ENCODE data around the gene TBXAS1. TPM values are rescaled to one million over a fixed set of nuclear protein-coding genes. Genes with fewer than 3 reads are reported as not detected.
A peak's percentile ranks its signal among the peaks of the same experiment; 100 is the strongest.

The TBXAS1 gene
- total RNA-seq, 1 donor from 2014 or later = 3.8 TPM

DNA sequence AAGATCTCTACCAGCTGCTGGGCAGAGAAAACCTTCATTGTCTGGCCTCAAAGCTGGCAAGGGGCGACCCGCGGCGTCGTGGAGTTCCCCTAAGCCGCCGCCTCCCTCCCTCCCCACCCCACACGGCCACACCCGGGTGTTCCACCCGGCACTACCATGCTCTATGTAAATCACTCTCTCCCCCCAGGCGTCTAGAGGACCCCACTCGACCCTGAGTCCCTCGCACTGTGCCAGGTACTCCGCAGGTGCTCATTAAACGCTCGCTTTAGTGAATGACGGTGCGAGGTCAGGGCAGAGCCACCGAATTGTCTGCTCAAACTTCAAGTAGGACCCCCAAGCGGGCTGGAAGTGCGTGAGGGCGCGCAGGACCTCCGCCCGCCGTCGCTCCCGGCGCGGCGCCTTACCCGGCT is 233.1 kb downstream of the TBXAS1 start:
- intact Hi-C loops (cut with DNase I) = loop anchor here (2.0 to 5.0 kb wide), 3 partner anchors 113 to 385 kb away; partner anchors contain the start of gene HIPK2
- H3K4me1 ChIP-seq = peaks cover 0 to 23% of the 10 kb centered on the region in 2 donors
- DNase-seq (ENCODE audit: low spot score in 2 of 2) = no peak

DNA sequence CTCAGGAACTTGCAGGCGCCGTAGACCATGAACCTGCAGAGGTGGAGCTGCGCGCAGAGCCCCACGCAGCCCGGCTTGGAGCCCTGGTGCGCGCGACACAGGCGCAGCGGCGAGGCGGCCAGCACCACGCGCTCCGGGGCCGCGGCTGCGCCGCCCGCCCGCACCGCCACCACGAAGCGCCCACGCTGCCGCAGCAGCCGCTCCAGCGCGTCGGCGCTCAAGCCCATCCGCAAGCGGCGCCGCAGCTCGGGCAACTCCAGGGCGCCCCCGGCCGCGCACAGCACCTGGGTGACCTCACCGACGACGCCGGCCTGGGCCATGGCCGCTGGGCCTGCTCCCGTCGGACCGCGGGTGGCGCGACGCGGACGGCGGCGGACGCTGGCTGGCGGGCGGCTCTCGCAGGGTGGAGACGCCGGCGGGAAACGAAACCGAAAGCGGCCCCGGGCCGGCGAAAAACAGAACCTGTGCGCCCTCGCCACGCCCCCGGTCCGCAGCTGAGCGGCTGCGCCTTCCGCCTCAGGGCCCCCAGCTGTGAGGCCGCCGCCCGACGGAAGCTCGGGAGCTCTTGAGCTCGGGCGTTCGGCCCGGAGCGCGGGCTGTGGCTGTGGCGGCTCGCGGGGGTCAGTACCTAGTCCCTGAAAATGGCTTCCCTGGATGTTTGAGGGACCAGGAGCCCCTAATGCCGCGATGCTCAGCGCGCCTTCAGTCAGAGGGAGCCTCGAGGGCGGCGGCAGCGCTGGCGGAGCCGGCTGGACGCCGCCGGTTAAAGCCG is 233.7 kb downstream of the TBXAS1 start, which contains the start of gene PARP12:
PARP12 (minus strand) TSS at position 424 of the 772 bp plus-strand sequence; CDS start at position 320, 104 bp downstream.
- H3K36me3 ChIP-seq = no peaks in the 10 kb centered on the region
- H3K9me3 ChIP-seq = peaks cover 0 to 11% of the 10 kb centered on the region in 2 donors
- no peaks in the 10 kb centered on the region for H3K27me3 ChIP-seq
- H3K4me3 ChIP-seq = peak within 1 kb of the TSS; percentile 87 to 89
- TF ChIP-seq, protein P1, sequence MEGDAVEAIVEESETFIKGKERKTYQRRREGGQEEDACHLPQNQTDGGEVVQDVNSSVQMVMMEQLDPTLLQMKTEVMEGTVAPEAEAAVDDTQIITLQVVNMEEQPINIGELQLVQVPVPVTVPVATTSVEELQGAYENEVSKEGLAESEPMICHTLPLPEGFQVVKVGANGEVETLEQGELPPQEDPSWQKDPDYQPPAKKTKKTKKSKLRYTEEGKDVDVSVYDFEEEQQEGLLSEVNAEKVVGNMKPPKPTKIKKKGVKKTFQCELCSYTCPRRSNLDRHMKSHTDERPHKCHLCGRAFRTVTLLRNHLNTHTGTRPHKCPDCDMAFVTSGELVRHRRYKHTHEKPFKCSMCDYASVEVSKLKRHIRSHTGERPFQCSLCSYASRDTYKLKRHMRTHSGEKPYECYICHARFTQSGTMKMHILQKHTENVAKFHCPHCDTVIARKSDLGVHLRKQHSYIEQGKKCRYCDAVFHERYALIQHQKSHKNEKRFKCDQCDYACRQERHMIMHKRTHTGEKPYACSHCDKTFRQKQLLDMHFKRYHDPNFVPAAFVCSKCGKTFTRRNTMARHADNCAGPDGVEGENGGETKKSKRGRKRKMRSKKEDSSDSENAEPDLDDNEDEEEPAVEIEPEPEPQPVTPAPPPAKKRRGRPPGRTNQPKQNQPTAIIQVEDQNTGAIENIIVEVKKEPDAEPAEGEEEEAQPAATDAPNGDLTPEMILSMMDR (IDR thresholded peaks at IDR 0.05) = peak in 1 of 3 experiments; percentile 7
- intact Hi-C loops (cut with DNase I) = loop anchor here (2.0 to 5.0 kb wide), 3 partner anchors 112 to 385 kb away; partner anchors contain the start of gene HIPK2
- peaks cover 0 to 23% of the 10 kb centered on the region in 2 donors for H3K4me1 ChIP-seq
- H3K27ac ChIP-seq = peak within 1 kb of the TSS; percentile 91 to 92
- peak in 1 of 2 donors; percentile 89 for DNase-seq (ENCODE audit: low spot score in 2 of 2)

More for the DNA sequence above, 233.1 kb downstream of the TBXAS1 start:
- no peaks in the 10 kb centered on the region for H3K36me3 ChIP-seq
- H3K9me3 ChIP-seq = peaks cover 0 to 6% of the 10 kb centered on the region in 2 donors
- H3K27ac ChIP-seq = peak overlapping the region; percentile 91 to 92
- H3K27me3 ChIP-seq = no peaks in the 10 kb centered on the region
- TF ChIP-seq, protein P1 (IDR thresholded peaks at IDR 0.05) = no peak
- H3K4me3 ChIP-seq = peak overlapping the region; percentile 87 to 89

DNA sequence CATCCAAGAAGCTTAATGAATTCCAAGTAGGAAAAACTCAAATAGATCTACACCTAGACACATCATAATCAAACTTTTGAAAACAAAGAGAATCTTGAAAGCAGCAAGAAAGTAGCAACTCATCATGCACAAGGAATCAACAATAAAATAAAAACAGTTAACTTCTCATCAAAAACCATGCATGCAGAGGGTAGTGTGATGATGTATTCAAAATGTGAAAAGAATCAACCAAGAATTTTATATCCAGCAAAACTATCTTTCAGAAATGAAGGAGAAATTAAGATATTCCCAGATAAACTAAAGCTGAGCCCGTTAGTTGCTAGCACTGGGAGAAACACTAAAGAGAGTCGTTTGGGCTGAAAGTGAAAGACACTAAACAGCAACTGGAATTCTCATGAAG is 238.0 kb downstream of the TBXAS1 start:
- TF ChIP-seq, protein P1 (IDR thresholded peaks at IDR 0.05) = no peak
- intact Hi-C loops (cut with DNase I) = no loop called here
- H3K4me3 ChIP-seq = no peak overlapping the region
- peaks cover 0 to under 1% of the 10 kb centered on the region in 2 donors for H3K4me1 ChIP-seq
- no peaks in the 10 kb centered on the region for H3K27me3 ChIP-seq
- no peaks in the 10 kb centered on the region for H3K36me3 ChIP-seq
- no peak for DNase-seq (ENCODE audit: low spot score in 2 of 2)
- peaks cover 0 to 23% of the 10 kb centered on the region in 2 donors for H3K9me3 ChIP-seq
- no peak overlapping the region for H3K27ac ChIP-seq

DNA sequence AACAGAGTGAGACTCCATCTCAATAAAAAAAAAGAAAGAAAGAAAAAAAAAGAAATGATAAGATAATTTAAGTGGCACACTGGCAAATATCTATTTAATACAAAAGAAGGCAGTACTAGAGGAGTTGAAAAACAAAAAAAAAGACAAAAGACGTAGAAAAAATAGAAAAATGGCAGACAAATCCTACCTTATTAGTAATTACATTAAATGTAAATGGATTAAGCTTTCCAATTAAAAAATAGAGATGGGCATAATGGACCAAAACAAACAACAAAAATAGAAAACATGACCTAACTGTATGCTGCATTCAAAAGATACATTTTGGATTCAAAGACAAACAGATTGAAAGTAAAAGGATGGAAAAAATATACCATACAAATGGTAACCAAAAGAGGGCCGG is 239.0 kb downstream of the TBXAS1 start:
- intact Hi-C loops (cut with DNase I) = no loop called here
- Histone ChIP-seq H3K36me3 (no peaks in the 10 kb centered on the region), H3K9me3 (peaks cover 0 to 23% of the 10 kb centered on the region in 2 donors), H3K27ac (no peak overlapping the region), H3K4me1 (no peaks in the 10 kb centered on the region), H3K4me3 (no peak overlapping the region), H3K27me3 (no peaks in the 10 kb centered on the region)
- TF ChIP-seq, protein P1 (IDR thresholded peaks at IDR 0.05) = no peak
- DNase-seq (ENCODE audit: low spot score in 2 of 2) = no peak

DNA sequence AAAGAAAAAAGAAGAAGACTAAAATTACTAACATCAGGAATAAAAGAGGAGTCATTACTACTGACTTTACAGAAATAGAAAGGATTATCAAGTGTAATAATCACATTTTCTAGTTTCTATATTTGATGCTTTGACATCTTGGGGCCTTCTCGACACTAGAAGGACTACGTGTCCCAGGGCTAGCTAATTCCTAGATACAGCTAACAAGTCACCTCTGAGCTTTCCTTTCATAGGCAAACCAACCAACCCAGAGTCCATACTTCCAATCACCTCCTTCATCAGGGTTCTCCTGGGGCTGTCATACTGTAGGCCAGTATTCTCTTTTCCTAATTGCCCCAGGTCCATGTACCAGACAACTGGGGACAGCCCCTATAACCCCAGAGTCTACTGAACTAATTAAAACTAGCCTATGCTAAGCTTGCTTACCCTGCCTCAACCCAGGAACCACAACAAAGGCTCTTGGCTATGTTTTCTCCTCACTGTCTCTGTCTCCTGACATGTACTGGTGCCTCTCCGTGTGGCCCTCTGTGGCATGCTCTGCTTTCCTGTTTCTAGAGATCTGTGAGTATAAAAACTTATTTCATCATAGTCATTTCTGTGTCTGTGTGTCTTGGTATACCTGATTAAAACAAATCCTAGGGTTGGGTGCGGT is 240.4 kb downstream of the TBXAS1 start:
- no peak for DNase-seq (ENCODE audit: low spot score in 2 of 2)
- H3K4me1 ChIP-seq = no peaks in the 10 kb centered on the region
- H3K9me3 ChIP-seq = peaks cover 0 to 23% of the 10 kb centered on the region in 2 donors
- TF ChIP-seq, protein P1 (IDR thresholded peaks at IDR 0.05) = no peak
- no peaks in the 10 kb centered on the region for H3K27me3 ChIP-seq
- no peaks in the 10 kb centered on the region for H3K36me3 ChIP-seq
- no peak overlapping the region for H3K27ac ChIP-seq
- no peak overlapping the region for H3K4me3 ChIP-seq
- intact Hi-C loops (cut with DNase I) = no loop called here

Other genes with a start within 250 kb of the TBXAS1 start
- gene HIPK2, start 51.3 kb upstream of the TBXAS1 start, total RNA-seq = 53.9 TPM
- gene PARP12, start 233.7 kb downstream of the TBXAS1 start, total RNA-seq = 54.6 TPM